GM19035 (cell line): ENCODE measurements around the gene SFT2D2.

Experiments used
- ATAC-seq: cut with Tn5 transposase; IDR thresholded peaks from one replicate; pipeline ENCODE4 v1.9.1; 2021; ENCODE audit not compliant: unreplicated experiment

SFT2D2 gene

GRCh38 chr1:168221275-168221674, 4.5 kb upstream of the SFT2D2 start:
- ATAC-seq, result no peak

- ATAC-seq, result no peak
Measured at GRCh38 chr1:168223261-168223660, 2.5 kb upstream of the SFT2D2 start.

GRCh38 chr1:168223681-168224540, 1.9 kb upstream of the SFT2D2 start:
- no peak for ATAC-seq

- no peak for ATAC-seq
Measured at GRCh38 chr1:168224991-168225390, 813 bp upstream of the SFT2D2 start.

DNA sequence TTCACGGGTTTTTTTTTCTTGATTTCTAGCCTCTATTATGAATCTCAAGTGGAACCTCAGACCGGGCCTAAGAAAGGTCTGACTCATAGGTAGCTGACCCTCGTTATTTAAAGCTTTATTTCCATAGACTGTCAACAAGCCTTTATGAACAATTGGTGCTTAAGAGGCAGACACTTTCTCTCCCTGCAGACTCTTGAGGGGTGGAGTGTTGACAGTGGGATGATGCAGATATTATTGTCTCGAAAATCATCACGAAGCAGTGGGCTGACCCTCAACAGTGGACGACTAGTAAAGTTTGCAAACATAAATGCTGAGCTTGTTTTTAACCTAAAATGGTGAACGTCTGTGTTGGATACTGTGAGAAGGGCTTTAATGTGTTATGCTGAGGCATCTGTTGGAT, 1.8 kb downstream of the SFT2D2 start:
- no peak for ATAC-seq

- ATAC-seq, result no peak
Measured at GRCh38 chr1:168229893-168230292, 4.1 kb downstream of the SFT2D2 start.

- no peak for ATAC-seq
Measured at GRCh38 chr1:168230709-168231108, 4.9 kb downstream of the SFT2D2 start.

DNA sequence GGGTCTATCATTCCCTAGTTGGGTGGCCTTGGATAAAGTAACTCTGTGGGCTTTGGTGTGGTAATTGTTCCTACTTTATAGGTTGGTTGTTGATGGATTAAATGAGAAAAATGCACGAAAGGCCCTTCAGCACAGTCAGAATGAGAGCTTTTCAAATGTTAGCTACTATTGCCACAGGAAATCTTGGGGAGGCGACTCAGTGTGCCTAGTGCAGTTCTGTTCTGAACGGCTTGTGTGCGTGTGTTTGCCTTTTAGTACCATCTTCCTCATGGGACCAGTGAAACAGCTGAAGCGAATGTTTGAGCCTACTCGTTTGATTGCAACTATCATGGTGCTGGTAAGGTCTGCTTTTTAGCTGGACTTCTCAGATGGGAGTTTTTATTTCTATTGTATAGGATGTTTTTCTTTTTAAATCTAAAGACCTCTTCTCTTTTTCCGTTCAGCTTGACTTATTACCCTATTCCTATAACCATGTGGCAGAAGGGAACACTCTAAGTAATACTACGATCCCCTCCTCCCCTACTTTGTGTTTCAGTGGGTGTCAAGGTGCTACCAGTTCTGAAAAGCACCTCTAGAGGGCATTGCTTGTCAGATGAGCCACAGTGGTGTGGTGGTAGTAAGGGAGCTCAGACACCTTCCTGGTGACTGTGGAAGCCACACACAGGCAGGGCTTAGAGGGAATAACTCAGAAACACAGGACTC, 9.2 kb downstream of the SFT2D2 start:
- peak; percentile 72 for ATAC-seq

DNA sequence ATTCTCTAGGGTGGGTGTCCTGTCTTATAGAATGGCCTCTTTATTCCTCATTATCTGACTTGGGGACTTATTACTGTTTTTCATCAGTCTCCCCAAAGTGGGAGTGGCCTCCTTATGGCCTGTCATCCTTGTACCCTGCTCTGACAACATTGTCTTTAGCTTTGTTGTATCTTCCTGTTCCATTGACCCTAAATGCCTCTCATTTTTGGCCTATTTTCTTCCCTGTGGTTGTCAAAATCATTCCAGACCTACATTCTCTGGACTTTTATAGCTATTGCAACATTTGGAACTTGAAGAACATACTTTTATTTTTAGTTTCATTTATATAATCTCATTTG, 9.7 kb downstream of the SFT2D2 start:
- peak; percentile 16 for ATAC-seq

- no peak for ATAC-seq
Measured at GRCh38 chr1:168235937-168236336, 10.1 kb downstream of the SFT2D2 start.

- no peak for ATAC-seq
Measured at GRCh38 chr1:168236836-168237611, 11.2 kb downstream of the SFT2D2 start.

DNA sequence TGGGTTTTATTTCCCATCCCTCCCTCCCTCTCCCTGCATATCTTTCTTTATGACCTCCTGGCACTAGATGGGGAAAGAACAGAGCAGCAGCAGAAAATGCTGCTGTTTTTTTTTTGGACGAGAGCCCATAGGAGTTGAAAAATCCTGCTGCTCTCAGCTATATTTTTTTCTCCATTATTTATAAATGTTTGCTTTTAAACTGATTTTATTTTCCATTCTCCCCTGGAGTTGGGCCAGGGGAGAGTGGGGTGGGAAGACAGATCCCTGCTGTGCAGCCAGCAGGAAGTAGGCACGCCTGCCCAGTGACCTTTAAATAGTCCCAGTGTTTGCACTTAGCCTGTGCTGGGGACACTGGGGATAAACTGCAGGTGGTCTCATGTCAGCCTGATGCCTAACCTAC, 17.4 kb downstream of the SFT2D2 start:
- no peak for ATAC-seq

- ATAC-seq, result no peak
Measured at GRCh38 chr1:168243636-168244212, 17.9 kb downstream of the SFT2D2 start.

- no peak for ATAC-seq
Measured at GRCh38 chr1:168245042-168245441, 19.2 kb downstream of the SFT2D2 start.

DNA sequence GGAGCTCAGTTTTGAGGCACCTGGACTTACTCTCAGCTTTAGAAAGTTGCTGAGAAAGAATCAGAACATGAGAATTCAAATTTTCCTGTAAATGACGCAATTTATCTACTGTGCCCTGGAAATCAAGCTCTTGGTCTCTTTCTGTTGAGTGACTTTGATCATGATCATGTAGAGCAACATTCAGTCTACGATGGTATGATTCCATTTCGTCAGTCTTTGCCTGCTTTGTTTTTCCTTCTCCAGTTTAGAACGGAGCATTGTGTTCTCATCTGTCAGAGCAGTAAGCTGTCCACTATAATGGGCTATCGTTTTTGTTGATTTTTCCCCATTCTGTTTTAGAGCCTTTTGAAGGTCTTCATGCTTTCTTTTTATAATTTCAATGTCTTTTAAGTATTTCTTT, 20.7 kb downstream of the SFT2D2 start:
- no peak for ATAC-seq

GRCh38 chr1:168252204-168252733, 26.5 kb downstream of the SFT2D2 start:
- no peak for ATAC-seq

DNA sequence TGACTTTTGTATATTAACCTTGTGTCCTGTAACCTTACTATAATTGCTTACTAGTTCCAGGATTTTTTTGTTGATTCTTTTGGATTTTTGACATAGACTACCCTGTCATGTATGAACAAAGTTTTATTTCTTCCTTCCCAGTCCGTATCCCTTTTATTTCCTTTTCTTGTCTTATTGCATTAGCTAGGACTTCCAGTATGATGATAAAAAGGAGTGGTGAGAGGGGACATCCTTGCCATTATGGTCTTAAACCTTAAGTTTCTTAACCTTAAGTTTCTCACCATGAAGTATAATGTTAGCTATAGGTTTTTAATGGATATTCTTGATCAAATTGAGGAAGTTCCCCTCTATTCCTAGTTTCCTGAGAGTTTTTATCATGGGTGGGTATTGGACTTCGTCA, 30.4 kb downstream of the SFT2D2 start:
- no peak for ATAC-seq

GRCh38 chr1:168257397-168257796, 31.6 kb downstream of the SFT2D2 start:
- ATAC-seq, result no peak

- no peak for ATAC-seq
Measured at GRCh38 chr1:168259567-168259966, 33.8 kb downstream of the SFT2D2 start.

- ATAC-seq, result no peak
Measured at GRCh38 chr1:168260393-168260792, 34.6 kb downstream of the SFT2D2 start.

- ATAC-seq, result no peak
Measured at GRCh38 chr1:168261390-168261789, 35.6 kb downstream of the SFT2D2 start.
